NCI-H82 treated with DMSO at 0.1 percent for 48 hours (cell line): ENCODE results near the gene PARP14.

Experiments
- DNase-seq: peaks from one replicate; lab custom pipeline; 2025; ENCODE audit not compliant: unreplicated experiment; lab: John Stamatoyannopoulos, UW

Gene PARP14

DNA sequence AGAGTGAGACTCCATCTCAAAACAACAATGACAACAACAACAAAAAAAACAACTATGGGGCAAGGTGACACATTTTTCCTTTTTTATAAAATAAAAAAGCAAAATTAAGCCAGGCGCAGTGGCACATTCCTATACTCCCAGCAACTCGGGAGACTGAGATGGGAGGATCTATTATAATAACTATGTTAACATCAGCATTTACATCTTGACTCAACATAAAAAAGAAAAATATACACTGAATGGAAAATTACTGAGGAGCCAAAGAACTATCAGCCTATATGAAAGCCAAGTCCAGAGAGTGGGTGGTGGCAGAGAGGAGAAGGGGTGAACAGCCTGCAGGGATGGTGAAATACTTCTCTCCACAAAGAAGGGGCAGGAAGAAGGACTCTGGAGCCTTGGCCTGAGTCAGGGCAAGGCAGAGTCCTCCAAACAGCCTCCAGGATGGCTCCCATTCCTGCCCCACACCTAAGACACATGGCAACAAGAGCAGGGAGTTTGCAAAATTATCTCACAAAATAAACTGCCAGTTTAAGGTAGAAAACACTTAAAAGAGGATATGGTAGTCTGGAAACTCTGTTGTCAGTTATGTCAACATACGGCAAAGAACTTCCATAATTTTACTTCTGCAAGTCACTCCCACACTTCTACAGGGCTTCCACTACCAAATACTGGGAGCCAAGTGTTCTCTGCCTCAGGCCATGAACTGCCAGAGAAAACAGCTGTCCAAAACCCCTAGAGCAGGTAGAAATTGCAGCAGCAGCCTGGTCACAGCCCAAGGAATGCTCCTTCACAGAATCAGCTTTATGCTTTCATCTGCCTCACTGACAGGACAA is 87.1 kb downstream of the PARP14 start:
- no peak for DNase-seq

DNA sequence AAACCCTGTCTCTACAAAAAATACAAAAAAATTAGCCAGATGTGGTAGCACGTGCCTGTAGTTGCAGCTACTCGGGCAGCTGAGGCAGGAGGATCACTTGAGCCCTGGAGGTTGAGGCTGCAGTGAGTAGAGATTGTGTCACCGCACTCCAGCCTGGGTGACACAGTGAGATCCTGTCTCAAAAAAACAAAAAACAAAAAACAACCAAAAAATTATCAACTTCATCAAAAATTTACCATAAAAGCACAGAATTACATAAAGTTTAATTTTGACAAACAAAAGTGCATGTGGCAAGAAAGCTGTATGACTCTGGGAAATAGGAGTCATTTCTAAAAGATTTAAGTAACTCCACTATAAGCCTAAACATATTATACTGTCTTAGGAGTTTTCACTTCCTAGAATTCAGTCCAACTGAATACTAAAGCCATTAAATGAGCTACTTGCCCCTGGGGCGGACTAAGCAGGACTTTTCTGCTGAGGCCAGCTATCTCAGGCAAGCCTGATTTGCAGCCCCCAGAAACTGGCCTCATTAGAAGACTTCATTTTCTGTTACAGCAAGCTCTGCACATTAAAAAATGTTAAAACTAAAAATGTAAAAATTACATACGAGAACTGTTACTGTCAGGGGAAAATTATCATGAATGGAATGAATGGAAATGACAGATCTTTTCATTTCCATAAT is 90.0 kb downstream of the PARP14 start:
- no peak for DNase-seq

DNA sequence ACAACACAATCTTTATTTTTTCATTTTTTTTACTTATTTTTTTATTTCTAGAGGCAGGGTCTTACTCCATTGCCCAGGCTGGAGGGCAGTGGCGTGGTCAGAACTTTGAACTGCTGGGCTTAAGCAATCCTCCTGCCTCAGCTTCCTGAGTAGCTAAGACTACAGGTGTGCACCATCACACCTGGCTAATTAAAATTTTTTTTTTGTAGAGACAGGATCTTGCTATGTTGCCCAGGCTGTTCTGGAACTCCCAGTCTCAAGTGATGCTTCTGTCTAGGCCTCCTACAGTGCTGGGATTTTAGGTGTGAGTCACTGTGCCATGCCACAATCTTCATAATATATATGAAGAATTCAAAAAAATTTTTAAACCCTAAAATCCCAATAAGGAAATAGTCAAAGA is 92.2 kb downstream of the PARP14 start:
- DNase-seq = no peak

DNA sequence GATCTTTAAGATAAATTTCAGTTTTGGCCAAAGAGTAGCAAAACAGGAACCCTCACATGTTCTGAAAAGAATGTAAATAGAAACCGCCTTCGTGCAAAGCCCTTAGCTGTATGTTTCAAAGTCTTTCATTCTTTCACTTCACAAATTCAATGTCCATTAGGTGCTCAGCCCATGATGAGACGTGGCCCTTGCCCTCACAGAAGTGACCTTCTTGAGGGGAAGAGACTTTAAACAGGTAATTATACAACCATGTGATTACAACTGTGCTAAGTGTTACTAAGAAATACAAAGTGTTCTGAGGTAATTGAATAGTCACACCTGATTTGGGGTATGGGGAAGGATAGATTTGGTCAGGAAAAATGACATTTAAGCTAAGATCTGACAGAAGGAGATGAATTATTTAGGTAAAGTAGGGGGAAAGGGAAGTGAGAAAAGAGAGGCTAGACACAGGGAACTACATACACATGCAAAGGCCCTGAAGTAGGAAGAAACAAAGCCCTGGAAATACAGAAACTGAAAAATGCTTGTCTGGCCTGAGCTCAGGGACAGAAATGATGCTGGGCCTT is 93.4 kb downstream of the PARP14 start:
- DNase-seq = no peak

DNA sequence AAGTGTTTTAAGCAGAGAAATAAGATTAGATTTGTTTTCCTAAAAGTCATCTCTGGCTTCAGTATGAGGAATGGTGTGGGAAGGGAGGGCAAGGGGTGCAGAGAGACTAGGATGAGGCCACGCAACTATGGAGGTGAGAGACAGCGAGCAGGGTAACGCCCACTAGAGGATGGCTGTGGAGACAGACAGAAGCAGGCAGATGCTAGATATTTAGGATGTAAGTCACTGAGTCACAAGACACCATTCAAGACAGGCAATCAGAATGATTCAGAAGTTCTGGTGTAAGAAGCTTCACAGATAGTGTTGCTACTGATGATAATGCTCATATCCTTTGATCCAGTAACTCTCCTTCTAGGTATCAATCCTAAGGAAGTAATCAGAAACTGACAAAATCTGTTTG is 93.9 kb downstream of the PARP14 start:
- no peak for DNase-seq

DNA sequence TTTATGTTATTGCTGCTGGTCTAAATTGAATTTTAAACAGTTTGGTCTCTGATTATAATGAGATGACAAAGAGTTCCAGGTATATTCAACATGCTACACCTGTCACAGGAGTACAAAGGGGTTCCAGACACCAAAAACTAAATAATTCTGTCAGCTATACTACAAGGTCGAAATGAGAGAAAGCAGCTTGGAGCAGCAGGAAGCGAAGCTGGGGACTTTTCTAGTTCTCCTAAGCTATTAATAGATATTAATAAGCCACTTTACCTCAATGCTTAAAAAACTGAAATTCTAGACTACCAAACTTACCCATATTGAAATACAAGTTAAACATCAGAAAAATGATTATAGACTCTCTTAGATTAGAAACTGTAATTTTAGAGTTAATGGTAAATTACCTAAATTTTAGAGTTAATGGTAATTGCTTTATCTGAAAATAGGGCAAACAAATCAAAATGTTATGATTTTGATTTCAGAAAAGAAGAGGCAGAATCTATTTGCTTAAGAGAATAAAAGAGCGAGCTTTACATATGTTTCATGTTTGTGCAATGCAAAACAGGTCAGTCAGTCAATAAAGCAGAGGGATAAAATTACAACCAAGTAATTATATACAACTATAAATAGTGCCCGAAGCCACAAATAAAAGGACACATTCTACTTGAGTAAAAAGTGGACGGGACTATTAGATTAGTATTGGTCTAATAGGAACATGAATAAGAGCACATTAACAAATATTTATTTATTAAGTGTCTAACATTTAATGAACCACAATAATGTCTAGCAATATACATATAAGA is 96.2 kb downstream of the PARP14 start:
- no peak for DNase-seq

DNA sequence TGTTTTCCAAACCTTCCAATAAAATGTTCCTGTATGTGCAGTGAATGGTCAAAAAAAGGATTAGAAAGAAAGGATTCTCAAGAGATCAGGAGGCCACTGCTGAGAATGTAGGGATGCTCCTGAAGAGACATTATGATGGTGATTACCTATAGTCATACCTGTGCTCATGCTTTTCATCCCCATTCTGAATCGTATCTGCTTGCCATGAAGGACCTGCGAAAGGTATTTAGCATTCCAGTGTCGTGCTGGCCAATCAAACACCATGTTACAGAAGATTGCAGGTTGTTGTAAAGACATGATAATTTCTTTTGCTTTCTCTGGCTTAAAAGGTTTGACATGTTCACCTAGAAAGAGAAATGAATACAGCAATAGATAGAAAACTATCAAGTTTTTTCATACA is 96.9 kb downstream of the PARP14 start:
- no peak for DNase-seq
